A549 (cell line): ENCODE results near the gene PLXND1. TPM values are rescaled to one million over a fixed set of nuclear protein-coding genes. Genes with fewer than 3 reads are reported as not detected.

ENCODE experiments used
- ATAC-seq, 2 experiments: fragments of 200-7000 bp in 1 of 2; fragments of >200 bp in 1 of 2; cut with Nextera tagmentation in 1 of 2; cut with Tn5 transposase in 1 of 2; 3 replicates each; pipeline versions ENCODE4 v1.8.0 to v1.9.1; 2018 to 2020; ENCODE audit warnings: mild to moderate bottlenecking in 1 of 2, moderate library complexity in 1 of 2
- CTCF ChIA-PET: fragments of 300-600 bp; sonication (Branson Sonifier 250); formaldehyde crosslinking; extraction: SDS; loops from one replicate; lab custom pipeline; 2021; ENCODE audit warnings: antibody characterized with exemption, inconsistent platforms; lab: Yijun Ruan, JAX
- POLR2A ChIA-PET: fragments of 350-600 bp; formaldehyde crosslinking; extraction: SDS; loops from one replicate; lab custom pipeline; 2021; ENCODE audit warnings: antibody characterized with exemption, inconsistent platforms; lab: Yijun Ruan, JAX
- DNase-seq, 2 experiments: peaks; one replicate each; pipeline versions ENCODE4 v3.0.0 to v3.0.0-alpha.2; 2011 to 2016; ENCODE audit warnings: low read depth in 1 of 2, low spot score in 1 of 2
- FAIRE-seq: peaks from 2 replicates; lab custom pipeline; 2011; peaks lifted over from hg19 to GRCh38; lab: Jason Lieb, UNC
- H3K27ac ChIP-seq, 2 experiments: fragments of >200 bp; sonication (Bioruptor Twin); formaldehyde crosslinking; 3 replicates each; pipeline ENCODE4 v1.5.1; 2016 to 2017
- H3K4me1 ChIP-seq: fragments of >200 bp; sonication (Bioruptor Twin); formaldehyde crosslinking; 3 replicates; pipeline ENCODE4 v1.6.1; 2016
- H3K4me2 ChIP-seq: fragments of >200 bp; sonication (Bioruptor Twin); formaldehyde crosslinking; 3 replicates; pipeline ENCODE4 v1.6.1; 2016
- H3K4me3 ChIP-seq: fragments of >200 bp; sonication (Bioruptor Twin); formaldehyde crosslinking; 3 replicates; pipeline ENCODE4 v1.5.1; 2016
- H3K9me3 ChIP-seq: fragments of >200 bp; sonication (Bioruptor Twin); formaldehyde crosslinking; 3 replicates; pipeline ENCODE4 v1.6.1; 2016
- CBX2 ChIP-seq: fragments of 200-600 bp; sonication (generic); IDR thresholded peaks from 2 replicates; pipeline ENCODE4 v1.6.1; 2016; ENCODE audit warnings: low read depth, mild to moderate bottlenecking, borderline replicate concordance
- CTCF ChIP-seq: fragments of >200 bp; sonication (Bioruptor Twin); formaldehyde crosslinking; IDR thresholded peaks from 3 replicates; pipeline ENCODE4 v1.5.1; 2016
- EHMT2 ChIP-seq: fragments of 200-600 bp; sonication (generic); IDR thresholded peaks from 2 replicates; pipeline ENCODE4 v1.6.1; 2016; ENCODE audit warnings: antibody characterized with exemption, low read depth, mild to moderate bottlenecking, moderate library complexity
- ELK1 ChIP-seq: fragments of 150-350 bp; IDR thresholded peaks from 2 replicates; pipeline ENCODE4 v1.6.1; 2014; ENCODE audit warnings: low read depth, mild to moderate bottlenecking, low read length
- ESRRA ChIP-seq: fragments of 150-350 bp; IDR thresholded peaks from 2 replicates; pipeline ENCODE4 v1.6.1; 2014; ENCODE audit warnings: mild to moderate bottlenecking, low read length, borderline replicate concordance
- FOSL2 ChIP-seq, 2 experiments: fragments of 450-650 bp in 1 of 2; fragments of >200 bp in 1 of 2; sonication (Bioruptor Twin) in 1 of 2; formaldehyde crosslinking; IDR thresholded peaks; 2 replicates each; pipeline versions ENCODE4 v1.5.0 to v1.6.1; 2016 to 2020; ENCODE audit warnings: mild to moderate bottlenecking in 1 of 2, moderate library complexity in 1 of 2
- GATA3 ChIP-seq: IDR thresholded peaks from 2 replicates; pipeline ENCODE4 v1.6.1; 2012; ENCODE audit warnings: borderline replicate concordance
- HDAC2 ChIP-seq: fragments of 200-600 bp; sonication (generic); IDR thresholded peaks from 2 replicates; pipeline ENCODE4 v1.6.1; 2016
- HOXB5 ChIP-seq: fragments of 250-450 bp; sonication (Bioruptor Pico); IDR thresholded peaks from 2 replicates; pipeline ENCODE4 v1.5.0; 2020; ENCODE audit warnings: mild to moderate bottlenecking, moderate library complexity
- JUNB ChIP-seq: fragments of >200 bp; sonication (Bioruptor Twin); formaldehyde crosslinking; IDR thresholded peaks from 2 replicates; pipeline ENCODE4 v1.6.1; 2016
- KDM1A ChIP-seq: fragments of 200-600 bp; sonication (generic); IDR thresholded peaks from 2 replicates; pipeline ENCODE4 v1.6.1; 2016; ENCODE audit warnings: low read depth, mild to moderate bottlenecking
- MAFK ChIP-seq: fragments of 450-650 bp; IDR thresholded peaks from 2 replicates; pipeline ENCODE4 v1.6.1; 2014; ENCODE audit not compliant: partially characterized antibody
- MAX ChIP-seq: IDR thresholded peaks from 2 replicates; pipeline ENCODE4 v1.6.1; 2012
- NPAS2 ChIP-seq: fragments of 250-450 bp; sonication (Bioruptor Pico); IDR thresholded peaks from 2 replicates; pipeline ENCODE4 v1.8.0; 2022; ENCODE audit warnings: mild to moderate bottlenecking, moderate library complexity, borderline replicate concordance
- RARB ChIP-seq: fragments of 250-450 bp; sonication (Bioruptor Pico); IDR thresholded peaks from 2 replicates; pipeline ENCODE4 v1.8.0; 2021; ENCODE audit warnings: mild to moderate bottlenecking, moderate library complexity
- REST ChIP-seq: fragments of 200-600 bp; sonication (generic); IDR thresholded peaks from 2 replicates; pipeline ENCODE4 v1.6.1; 2016; ENCODE audit warnings: antibody characterized with exemption, mild to moderate bottlenecking, moderate library complexity
- RNF2 ChIP-seq: fragments of 200-600 bp; sonication (generic); IDR thresholded peaks from 2 replicates; pipeline ENCODE4 v1.6.1; 2016; ENCODE audit warnings: low read depth, mild to moderate bottlenecking, antibody characterized with exemption, moderate library complexity, borderline replicate concordance
- USF2 ChIP-seq: fragments of 450-650 bp; IDR thresholded peaks from 2 replicates; pipeline ENCODE4 v1.6.1; 2014; ENCODE audit warnings: antibody characterized with exemption
- ZFP36 ChIP-seq: fragments of 450-650 bp; IDR thresholded peaks from 2 replicates; pipeline ENCODE4 v1.6.1; 2014; ENCODE audit warnings: borderline replicate concordance; ENCODE audit not compliant: partially characterized antibody
- ZNF302 ChIP-seq: fragments of 250-450 bp; sonication (Bioruptor Pico); IDR thresholded peaks from 2 replicates; pipeline ENCODE4 v1.9.0; 2021; ENCODE audit warnings: inconsistent platforms, mild to moderate bottlenecking, moderate library complexity
- WGBS: methylation state at CpG from one replicate; pipeline ENCODE4 v1.1.6; 2017; ENCODE audit errors: missing lambda C conversion rate; 5-methylcytosine and 5-hydroxymethylcytosine counted together
- polyA plus RNA-seq, 4 experiments: library from polyadenylated mRNA; depleted of rRNA in 3 of 4; stranded (reverse); fragments of >200 nt; fragmentation: RNase III in 1 of 4; extraction: RNeasy Plus Mini Kit Qiagen cat#74134 plus additional on column Dnase treatment in 1 of 4; gene quantifications; 2 replicates in 3 of 4; 3 replicates in 1 of 4; pipeline ENCODE4 v1.2.3, GENCODE V29; 2011 to 2017

The PLXND1 gene
- polyA plus RNA-seq, 2 of the 4 experiments (the other 2 are of a cell fraction): 26.8 to 72.6 TPM

- WGBS: 100% methylated on average over 7 of the region's 15 CpGs
- no peak for ATAC-seq
- H3K4me2 ChIP-seq: no peak overlapping the region
- H3K4me1 ChIP-seq: peaks cover 36% of the 10 kb centered on the region
- POLR2A ChIA-PET: no interaction called here
- H3K4me3 ChIP-seq: no peak overlapping the region
- no peaks in the 10 kb centered on the region for H3K9me3 ChIP-seq
- no peak for DNase-seq
- CTCF ChIA-PET: interaction anchor here (0.9 kb wide), 1 partner anchor 42 kb away, joined by 3 read pairs; no protein-coding TSS in a partner anchor
- no peak for FAIRE-seq
- H3K27ac ChIP-seq: no peak overlapping the region
- TF ChIP-seq HDAC2: no peak
- TF ChIP-seq GATA3: no peak
- TF ChIP-seq KDM1A: no peak
- TF ChIP-seq MAFK: no peak
- no peak for TF ChIP-seq USF2
- no peak for TF ChIP-seq ZNF302 (CRISPR knock-in tag)
- TF ChIP-seq ELK1: no peak
- TF ChIP-seq FOSL2 (IDR thresholded peaks at IDR 0.05): no peak
- no peak for TF ChIP-seq FOSL2 (CRISPR knock-in tag; IDR thresholded peaks at IDR 0.05)
- TF ChIP-seq JUNB: no peak
- TF ChIP-seq ESRRA: no peak
- no peak for TF ChIP-seq NPAS2 (CRISPR knock-in tag)
- no peak for TF ChIP-seq ZFP36
- TF ChIP-seq RARB (CRISPR knock-in tag): no peak
- no peak for TF ChIP-seq HOXB5 (CRISPR knock-in tag)
- no peak for TF ChIP-seq REST
- TF ChIP-seq CTCF: no peak
- TF ChIP-seq, all 56 proteins: peak for 0
These were observed 50.1 kb downstream of the PLXND1 start for GRCh38 chr3:129556358-129556695.

- FAIRE-seq (no peak), DNase-seq (no peak), ATAC-seq (no peak)
- CTCF ChIA-PET: no interaction called here
- POLR2A ChIA-PET: no interaction called here
- Histone ChIP-seq H3K4me1 (peaks cover 31% of the 10 kb centered on the region), H3K4me3 (no peak overlapping the region), H3K27ac (peak overlapping the region in 1 of 2 experiments; percentile 24; a peak in 1 of 6 replicates), H3K9me3 (no peaks in the 10 kb centered on the region)
- WGBS: 86% methylated on average over 11 of the region's 18 CpGs
- TF ChIP-seq CBX2 (no peak), EHMT2 (no peak), MAX (no peak), RNF2 (no peak)
- TF ChIP-seq, all 56 proteins: peak for 0
- H3K4me2 ChIP-seq: no peak overlapping the region
These were observed 50.7 kb downstream of the PLXND1 start for GRCh38 chr3:129555616-129556357.
